NCI-H510A treated with DMSO at 0.1 percent for 48 hours (cell line): ENCODE data around the gene FRMD4A.
"Not testable (repeated sequence)": the region's sequence is repeated elsewhere in the genome, so short reads cannot be mapped to it uniquely, and the experiment has no call there.

ENCODE experiments used
- DNase-seq: peaks from one replicate; lab custom pipeline; 2025; lab: John Stamatoyannopoulos, UW

The FRMD4A gene

DNA sequence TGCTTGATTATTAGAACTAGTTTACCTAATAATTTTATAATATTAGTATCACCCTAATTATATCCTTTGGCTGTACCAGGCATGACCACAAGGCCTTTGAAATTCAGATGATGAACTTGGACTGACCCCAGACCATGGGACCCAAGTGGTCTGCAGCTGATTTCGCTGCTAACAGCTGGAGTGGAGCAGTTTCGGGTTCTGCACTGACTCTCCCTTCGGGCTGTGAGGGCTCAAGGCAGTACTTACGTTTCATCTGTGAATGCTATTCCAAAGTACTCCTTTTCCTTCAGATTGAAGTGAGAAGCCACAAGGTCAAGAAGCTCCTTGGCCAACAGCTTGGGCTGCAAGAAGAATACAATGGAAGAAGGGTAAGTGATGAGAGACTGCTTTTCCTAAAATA, 520.2 kb downstream of the FRMD4A start:
- DNase-seq: no peak

DNA sequence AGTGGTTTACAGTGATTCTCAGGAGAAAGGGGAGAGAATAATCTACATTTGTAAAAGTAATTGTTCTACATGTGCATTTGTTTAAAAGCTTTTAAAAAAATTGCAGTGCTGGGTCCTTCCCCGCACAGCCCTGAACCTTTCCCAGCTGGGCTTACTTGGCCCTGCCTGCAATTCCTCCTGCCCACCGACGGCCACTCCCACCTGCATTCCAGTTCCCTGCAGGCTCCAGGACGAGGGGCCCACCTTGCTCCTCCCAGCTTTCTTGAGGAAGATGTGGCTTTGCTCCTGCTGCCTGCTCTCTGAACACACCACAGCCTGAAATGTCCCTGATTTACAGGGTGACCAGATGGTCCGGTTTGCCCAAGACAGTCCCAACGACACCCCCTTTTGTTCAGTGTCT, 521.3 kb downstream of the FRMD4A start:
- DNase-seq: no peak

DNA sequence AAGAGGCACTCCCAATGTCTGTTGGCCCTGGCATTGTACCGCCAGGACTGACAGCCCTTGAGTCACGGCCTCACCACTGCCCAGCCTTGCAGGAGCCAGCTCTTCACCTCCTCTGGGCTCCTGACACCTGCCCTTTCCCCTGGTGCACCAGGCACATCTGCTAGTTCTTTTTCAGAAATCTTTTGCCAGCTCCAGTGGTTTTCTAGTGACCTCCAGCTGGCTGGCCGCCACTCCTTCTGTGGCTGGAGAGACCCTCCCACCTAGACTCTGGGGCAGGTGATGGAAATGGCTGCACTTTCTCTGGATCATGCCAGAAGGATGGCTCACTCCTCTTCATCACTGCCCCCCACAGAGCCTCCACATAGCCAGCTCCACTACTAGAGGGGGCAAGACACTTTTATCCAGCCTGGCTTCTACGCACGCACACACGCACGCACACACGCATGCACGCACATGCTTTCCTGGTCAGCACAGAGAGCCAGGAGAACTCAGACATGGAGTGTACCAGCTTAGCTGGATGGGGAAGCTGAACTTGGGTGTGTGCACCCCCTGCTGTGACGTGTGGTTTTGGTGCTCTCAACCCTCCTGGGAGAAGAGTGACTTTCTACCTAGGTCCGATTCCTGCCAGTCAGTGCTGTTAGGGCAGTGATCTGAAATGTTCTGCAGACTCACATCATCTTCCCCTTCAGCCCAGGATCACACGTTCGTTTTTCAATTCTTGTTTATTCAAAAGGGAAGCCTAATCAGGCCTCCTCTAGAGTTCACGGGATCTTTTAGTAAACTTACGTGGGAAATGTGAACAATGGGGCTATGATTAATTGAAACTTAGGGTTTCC, 522.0 kb downstream of the FRMD4A start:
- DNase-seq: peak; percentile 74

DNA sequence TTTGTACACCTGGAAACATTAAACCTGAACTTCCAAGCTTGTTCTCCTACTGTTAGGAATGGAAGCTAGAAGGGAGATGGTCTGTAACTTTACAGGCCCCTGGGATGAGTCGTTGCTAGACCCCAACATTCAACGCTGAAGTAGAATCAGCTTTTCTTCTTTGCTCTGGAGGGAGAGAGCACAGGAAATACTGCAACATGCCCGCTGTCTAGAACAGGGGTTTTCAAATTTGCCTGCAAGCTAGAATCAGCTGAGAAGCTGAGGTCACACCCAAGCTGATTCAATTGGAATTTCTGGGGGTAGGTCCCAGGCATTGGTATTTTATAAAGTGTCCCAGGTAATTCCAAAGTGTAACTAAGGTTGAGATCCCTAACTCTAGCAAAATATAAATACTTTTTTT, 524.3 kb downstream of the FRMD4A start:
- DNase-seq: no peak

DNA sequence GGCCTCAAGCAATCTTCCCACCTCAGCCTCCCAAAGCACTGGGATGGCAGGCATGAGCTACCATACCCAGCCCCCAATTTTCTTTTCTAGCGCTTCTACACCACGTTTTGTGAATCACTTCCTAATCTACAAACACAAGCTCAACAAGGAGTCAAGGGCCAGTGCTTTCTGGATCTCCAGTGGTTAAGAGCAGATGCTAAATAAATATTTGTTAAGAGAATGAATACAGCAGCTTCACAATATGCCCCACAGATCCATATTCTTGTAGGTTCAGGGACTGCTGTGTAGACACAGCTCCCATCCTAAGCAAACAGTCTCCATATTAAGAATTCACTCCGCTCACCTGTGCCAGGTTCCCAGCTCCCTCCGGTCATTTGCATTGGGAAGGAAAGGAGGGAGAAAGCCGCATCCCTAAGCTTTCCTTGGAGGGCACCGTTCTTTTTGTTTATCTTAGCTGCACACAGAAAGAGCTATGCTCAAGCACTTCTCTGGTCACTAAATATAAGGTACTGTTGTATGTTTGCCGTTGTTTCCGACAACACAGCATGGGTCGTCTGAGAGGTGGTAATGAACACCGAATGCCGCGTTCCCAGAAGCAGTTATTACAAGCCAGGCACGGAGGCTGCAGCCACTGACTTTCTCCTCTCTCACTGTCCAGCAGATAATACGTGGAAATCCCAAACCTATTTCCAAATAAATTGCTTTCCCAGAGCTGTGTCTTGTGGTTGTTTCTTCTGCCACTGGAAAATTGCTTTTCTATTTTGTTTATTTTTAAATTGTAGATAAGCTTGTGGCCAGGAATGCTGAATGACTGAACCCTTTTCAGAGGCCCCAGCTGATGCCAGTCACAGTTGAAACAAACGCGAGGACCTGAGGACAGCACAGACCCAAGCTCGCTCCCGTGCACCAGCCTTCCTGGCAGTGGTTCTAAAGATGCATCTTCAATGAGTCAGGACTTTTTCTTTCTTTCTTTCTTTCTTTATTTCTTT, 526.9 kb downstream of the FRMD4A start:
- DNase-seq: peak; percentile 97

DNA sequence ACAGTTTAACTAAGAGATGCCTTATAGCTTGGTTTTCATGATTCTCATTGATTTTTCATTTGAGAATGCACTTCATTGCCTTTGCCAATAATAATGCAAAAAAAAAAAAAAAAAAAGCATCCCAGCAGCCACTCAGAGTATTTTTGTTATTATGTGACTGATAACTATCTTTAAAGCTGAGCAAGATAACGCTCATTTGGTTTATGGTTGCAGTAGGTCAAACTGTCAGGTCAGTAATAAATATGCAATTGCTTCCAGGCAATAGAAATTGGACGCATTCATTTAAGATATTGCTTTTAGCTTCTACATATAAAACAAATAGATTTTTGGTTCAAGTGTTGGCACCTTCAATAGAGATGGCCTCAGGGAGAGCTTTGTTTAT, 528.8 kb downstream of the FRMD4A start:
- no peak for DNase-seq

DNA sequence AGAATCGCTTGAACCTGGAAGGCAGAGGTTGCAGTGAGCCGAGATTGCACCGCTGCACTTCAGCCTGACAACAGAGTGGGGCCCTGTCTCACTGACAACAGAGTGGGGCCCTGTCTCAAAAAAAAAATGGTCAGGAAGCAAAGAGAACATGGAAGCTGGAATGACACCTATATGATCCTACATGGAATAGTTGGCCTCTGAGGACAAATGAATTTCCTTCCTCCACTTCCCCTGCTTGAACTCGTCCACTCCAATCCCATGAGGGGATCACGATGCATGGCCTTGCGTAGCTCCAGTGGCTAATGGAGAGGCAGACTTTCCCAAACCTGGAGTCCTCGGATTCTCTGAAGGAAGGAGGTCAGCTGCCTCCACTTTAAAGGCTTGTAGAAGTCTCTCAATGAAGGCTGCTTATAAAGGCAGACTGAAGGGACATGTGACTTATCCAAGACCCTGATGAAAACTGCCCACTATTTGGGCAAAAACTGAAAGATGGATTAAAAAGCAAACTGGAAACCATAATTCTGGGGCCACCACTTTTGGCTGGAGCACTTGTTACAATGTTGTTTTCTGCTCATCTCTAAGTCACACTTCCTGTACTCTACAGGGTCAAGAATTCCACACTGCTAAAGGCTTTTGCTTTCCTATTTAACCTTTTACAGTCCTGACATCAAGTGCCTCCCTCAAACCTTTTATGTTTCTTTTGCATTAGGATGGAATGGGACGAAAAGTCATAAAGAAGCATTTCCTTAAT, 529.4 kb downstream of the FRMD4A start:
- DNase-seq: no peak

DNA sequence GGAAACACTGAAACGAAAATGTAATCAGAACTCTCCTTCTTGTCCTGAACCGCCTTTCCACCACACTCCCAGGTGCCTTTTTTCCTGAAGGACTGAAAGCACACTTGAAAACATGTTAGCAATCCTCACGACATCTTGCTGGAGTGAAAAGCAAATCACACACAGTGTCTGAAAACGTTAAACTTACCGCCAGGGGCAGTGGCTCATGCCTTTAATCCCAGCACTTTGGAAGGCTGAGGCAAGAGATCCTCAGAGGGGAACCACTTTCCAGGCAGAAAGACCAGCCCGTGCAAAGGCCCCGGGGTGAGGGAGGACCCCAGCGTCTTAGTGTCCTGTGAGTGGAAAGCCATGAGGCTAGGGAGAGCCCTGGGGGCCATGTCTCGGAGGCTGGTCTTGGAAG, 533.6 kb downstream of the FRMD4A start:
- no peak for DNase-seq

DNA sequence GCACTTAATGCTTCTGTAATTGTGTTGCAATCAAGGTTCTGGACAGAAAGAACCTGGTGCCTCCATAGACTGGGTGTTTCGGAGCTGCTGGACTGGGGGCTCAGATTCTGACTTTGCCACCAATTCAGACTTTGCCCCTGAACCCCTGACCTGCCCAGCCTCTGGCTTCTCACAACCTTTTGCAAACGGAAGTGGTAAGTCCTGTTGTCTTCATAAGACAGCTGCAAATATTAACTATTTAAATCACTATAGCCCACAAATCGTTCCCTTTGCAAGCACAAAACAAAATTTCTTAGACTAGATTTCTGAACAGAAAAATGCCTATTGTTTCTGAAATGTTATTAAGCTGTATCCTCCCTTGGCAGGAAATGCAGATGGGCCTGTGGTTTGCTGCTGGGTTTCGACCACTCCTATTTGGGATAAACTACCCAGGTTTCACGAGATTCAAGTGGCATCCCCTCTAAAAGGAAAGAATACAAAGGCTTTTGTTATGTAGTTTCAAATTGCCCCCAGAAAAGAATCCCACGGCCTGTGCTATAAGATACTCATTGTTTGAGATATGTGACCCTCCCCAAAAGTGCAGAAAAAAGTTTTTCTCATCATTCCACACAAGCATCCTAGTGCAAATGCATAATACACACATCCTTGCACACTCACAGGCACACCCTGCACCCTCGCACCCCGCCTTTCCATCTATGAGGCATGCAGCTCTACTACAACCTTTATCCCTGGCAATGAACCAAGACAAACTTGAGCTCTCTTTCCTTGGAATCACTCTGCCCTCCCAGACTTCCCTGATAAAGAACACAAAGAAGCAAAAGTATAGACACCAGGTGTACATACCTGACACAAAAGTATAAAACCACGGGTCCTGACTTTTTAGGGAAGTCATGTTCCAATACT, 534.8 kb downstream of the FRMD4A start:
- DNase-seq: no peak

DNA sequence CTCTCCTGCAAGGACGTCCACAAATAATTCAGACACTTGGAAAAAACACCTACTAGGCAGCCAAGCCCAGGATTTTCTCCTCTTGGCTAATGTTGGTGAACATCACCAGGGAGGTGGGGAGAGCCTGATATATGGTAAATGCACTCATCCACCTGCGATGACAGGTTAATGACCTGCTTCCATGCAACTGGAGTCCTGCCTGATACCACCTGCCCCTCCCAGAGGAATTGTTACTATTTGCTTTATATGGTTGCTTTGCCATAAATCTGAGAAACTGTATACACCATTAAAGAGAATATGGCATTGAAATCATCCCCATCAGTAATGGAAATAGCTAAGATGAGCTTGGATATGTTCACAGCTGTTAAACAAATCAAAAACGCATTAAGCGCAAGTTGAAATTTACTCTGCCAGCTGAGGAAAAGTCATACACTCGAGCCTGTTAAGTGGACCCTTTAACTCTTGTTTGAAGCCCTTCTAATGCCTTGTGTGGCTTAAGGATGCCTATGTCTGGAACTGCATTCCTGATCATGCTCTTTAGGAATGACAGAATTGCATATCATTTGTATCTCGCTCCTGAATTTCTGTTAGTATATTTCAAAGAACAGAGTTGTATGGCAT, 535.6 kb downstream of the FRMD4A start:
- peak; percentile 72 for DNase-seq

DNA sequence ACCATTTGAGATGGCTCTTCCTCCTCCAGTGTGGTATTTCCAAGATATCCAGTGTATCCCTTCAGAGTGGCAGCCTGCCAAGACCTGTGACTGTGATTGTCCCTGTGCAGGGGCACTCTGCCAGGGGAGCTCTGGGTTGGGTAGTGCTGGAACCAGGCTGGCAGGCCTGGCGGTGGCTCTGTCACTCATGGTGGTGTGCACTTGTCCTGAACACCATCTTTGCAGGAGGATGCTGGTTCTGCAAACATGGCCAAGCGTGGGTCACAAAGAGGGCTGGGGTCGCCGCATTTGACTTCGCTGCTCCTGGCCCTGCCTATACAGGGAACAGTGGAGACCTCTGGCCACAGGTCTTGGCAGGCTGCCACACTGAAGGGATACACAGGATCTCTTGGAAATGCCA, 538.7 kb downstream of the FRMD4A start:
- DNase-seq: no peak

DNA sequence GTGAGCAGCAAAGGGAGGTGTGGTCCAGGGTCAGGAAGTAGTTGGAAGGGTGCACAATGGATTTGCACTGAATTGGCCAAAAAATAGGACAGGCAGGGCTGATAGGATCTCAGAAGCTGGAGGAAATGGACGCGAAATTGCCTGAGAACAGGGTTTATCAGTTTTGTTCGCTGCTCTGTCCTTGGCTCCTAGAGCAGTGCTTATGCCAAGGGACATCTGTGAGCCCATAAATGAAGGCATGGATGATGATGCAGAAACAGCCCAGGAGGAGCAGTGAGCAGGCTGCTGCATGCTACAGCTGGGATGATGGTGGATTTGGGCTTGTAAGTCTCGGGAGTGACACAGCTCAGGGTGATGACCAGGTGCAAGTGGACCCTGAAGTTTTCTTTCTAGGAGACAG, 539.2 kb downstream of the FRMD4A start:
- no peak for DNase-seq

DNA sequence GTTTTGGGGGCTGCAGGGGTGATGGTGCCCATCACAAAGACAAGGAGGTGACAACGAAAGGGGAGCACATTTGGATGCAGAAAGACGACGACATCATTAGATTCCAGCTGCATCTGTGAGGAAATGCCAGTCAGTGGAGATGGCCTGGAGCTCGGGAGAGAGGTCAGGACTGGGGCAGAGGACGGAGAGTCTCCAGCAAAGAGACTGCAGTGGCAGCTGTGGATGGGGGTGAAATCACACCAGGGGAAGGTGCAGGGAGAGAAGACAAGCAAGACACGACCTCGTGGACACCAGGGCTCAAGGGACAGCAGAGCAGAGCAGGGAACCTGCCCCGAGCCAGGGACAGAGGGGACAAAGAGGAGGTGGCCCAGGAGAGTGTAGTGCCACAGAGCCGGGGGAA, 540.5 kb downstream of the FRMD4A start:
- DNase-seq: no peak

DNA sequence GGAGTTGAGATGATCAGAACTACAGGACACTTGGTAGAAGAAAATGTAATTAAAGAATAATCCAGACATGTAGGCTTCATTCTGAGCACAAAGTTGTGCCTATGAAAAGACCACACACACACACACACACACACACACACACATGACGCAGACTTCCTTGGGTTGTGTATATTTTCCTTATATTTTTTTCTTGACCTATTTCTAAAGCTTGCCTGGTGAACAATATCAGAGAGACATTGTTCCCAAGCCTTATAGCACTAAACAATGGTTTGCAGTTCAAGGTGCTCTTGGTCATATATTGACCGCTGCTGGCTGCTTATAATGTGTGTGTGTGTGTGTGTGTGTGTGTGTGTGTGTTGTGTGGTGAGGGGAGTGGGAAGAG, 541.3 kb downstream of the FRMD4A start:
- no peak for DNase-seq

DNA sequence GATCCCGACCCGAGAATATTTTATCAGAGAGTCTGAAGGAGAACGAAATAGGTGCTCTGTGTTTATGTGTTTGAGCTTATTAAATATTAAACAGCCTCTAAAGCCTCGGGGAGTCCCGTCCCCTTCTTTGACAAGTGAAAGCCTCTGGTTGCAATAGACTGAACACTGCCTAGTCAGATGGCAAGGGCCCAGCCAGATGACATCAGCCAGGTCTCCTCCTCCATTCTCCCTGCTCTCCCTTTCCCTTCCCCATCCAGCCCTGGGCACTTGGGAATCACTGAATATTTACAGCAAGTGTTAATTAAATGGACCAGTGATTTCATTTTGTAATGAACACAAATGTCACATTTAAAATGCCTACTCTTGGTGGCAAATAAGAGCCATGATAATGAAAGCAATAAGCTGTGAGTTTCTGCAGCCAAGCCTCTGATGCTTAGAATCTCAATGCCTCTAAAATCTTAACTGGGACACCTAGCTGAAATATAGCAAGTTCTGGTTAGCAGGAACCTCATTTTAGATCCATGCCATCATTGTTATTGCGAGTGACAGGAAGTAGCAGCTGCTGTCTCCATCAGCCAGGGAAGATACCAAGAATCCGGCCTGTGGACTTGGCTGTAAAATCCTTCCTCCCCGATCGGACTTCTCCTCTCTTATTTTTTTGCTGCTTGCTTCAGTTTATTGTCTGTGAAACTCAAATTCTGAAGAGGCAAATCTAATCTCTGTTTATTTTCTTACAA, 541.8 kb downstream of the FRMD4A start:
- no peak for DNase-seq

DNA sequence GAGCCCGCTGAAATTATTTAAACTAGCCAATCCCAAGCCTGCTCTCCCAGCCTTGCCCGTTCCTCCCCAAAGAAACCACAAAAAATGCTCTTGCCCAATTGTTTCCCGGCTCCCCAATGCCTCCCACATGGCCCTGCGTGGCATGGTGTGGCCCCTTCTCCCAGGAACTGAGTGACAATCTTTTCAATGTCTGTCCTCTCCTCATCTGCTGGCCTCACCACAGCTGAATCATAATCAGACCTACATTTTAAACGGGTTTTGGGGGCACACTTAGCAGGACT, 542.5 kb downstream of the FRMD4A start:
- no peak for DNase-seq

DNA sequence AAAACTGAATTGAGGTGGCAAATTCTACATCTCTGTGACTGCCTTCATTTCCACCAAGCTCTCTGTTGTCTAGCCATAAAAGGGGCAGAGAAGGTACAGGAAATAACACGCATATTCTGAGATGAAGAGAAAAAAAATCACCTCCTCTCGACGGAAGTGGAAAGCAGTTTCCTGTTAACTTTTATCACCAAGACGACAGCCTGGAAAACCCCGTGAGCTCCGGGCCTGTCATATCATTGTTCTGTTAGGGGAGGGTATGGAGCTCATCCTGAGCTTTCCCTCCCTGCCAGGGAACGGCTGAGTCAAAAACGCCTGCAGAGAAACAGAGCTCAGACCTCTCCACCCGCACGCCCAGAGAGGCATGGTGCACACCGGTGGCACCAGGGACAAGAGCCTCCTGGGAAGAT, 543.7 kb downstream of the FRMD4A start:
- DNase-seq: no peak

DNA sequence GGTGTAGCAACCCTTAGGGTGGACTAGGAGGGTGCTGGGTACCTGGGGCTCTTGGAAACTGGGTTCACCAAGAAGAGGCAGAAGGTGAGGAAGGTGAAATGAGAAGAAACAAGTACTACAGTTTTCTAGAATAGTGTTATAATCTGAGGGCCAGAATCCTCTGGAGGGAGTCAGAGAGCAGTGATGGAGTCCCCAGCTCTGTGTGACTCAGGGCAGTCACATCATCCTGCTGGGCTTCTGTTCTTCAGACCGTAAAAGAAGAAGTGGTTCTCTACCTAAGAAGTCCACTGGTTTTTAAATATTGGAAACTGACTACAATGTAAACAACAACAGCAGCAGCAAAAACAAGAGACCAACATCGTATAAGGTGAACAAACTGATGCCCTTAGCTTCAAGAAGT, 546.7 kb downstream of the FRMD4A start:
- DNase-seq: peak; percentile 9

DNA sequence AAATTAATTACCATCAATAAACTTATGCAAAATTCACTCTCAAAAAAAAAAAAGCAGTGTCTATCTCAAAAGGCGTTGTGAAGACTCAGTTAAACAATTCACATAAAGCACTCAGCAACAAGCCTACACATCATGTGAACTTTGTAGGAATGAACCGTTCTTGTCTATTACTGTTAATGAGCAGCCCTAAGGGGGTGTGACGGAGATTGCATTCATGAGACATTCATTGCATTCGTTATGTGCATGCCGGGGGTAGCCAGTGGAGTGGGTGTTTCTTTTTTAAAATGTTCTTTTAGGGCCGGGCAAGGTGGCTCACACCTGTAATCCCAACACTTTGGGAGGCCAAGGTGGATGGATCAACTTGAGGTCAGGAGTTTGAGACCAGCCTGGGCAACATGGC, 551.0 kb downstream of the FRMD4A start:
- no peak for DNase-seq

DNA sequence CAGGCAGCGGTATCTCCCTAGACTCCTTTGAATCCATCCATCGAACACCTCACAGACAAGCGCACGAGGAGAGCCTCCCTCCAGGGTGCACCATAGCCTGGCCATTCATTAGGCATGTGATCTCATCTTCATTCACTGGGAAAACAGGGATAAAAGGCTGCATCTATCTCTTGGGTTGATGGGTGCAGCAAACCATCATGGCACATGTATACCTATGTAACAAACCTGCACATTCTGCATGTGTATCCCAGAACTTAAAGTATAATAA, 552.1 kb downstream of the FRMD4A start:
- not testable (repeated sequence) for DNase-seq

DNA sequence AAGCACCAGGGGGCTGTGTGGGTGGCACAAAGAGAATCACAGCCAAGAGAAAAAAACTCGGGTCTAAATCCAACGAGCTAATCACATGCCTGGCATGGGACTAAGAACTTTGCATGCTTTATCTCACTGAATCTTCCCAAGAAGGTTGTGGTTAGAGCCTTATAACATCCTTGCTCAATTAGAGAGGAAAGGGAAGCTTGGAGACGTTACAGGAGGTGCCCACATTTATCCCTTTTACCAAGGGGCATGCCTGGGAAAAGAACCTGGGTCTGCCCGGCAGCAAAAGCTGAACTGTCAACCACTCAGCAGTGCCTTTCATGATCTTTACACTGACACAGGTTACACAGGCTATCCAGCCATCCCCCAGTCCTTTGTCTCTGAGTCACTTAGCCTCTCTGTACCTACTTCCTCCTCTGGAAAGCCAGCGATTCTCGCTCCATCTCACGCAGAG, 553.8 kb downstream of the FRMD4A start:
- DNase-seq: no peak
